Stimulated activated CD8-positive, alpha-beta memory T cell treated with anti-CD3 and anti-CD28 coated beads, Interleukin-12 subunit alpha, Interleukin-12 subunit beta, amount 100 ng/mL, for 4 hours (primary cell): ENCODE measurements around the gene RBPJ.

Experiments used
- DNase-seq: peaks from one replicate; pipeline ENCODE4 v3.0.0-alpha.2; 2020; ENCODE audit warnings: low read depth

RBPJ gene

GRCh38 chr4:26420913-26421312 lies 100.1 kb downstream of the RBPJ start:
- DNase-seq: no peak

GRCh38 chr4:26424153-26424552 lies 103.3 kb downstream of the RBPJ start:
- DNase-seq: no peak

GRCh38 chr4:26424838-26425237 lies 104.0 kb downstream of the RBPJ start:
- DNase-seq: no peak

- DNase-seq: no peak
Observed at GRCh38 chr4:26425953-26426352, 105.1 kb downstream of the RBPJ start.

GRCh38 chr4:26426892-26427291 lies 106.1 kb downstream of the RBPJ start:
- no peak for DNase-seq

GRCh38 chr4:26429910-26430309 lies 109.1 kb downstream of the RBPJ start:
- DNase-seq: no peak

- DNase-seq: no peak
Observed at GRCh38 chr4:26431461-26432180, 110.8 kb downstream of the RBPJ start.

- no peak for DNase-seq
Observed at GRCh38 chr4:26432419-26432818, 111.6 kb downstream of the RBPJ start.

GRCh38 chr4:26433556-26433955 lies 112.7 kb downstream of the RBPJ start:
- DNase-seq: no peak

- DNase-seq: no peak
Observed at GRCh38 chr4:26434030-26434639, 113.3 kb downstream of the RBPJ start.

GRCh38 chr4:26441102-26441501 lies 120.3 kb downstream of the RBPJ start:
- DNase-seq: no peak

GRCh38 chr4:26441771-26442170 lies 121.0 kb downstream of the RBPJ start:
- no peak for DNase-seq

GRCh38 chr4:26447378-26447777 lies 126.6 kb downstream of the RBPJ start:
- DNase-seq: no peak

GRCh38 chr4:26450418-26450817 lies 129.6 kb downstream of the RBPJ start:
- no peak for DNase-seq

GRCh38 chr4:26451597-26451996 lies 130.8 kb downstream of the RBPJ start:
- DNase-seq: no peak

- no peak for DNase-seq
Observed at GRCh38 chr4:26452565-26453531, 132.0 kb downstream of the RBPJ start.

- no peak for DNase-seq
Observed at GRCh38 chr4:26454961-26455360, 134.1 kb downstream of the RBPJ start.

GRCh38 chr4:26455571-26455970 lies 134.8 kb downstream of the RBPJ start:
- DNase-seq: no peak

- DNase-seq: no peak
Observed at GRCh38 chr4:26457412-26457811, 136.6 kb downstream of the RBPJ start.

GRCh38 chr4:26458157-26458561 lies 137.3 kb downstream of the RBPJ start:
- DNase-seq: no peak

- DNase-seq: no peak
Observed at GRCh38 chr4:26459054-26459755, 138.4 kb downstream of the RBPJ start.
